ENCODE results near the gene ALG14. TPM values are rescaled to one million over a fixed set of nuclear protein-coding genes. Genes with fewer than 3 reads are reported as not detected.

The ALG14 gene
- total RNA-seq, 1 donor from 2014 or later = 0.92 TPM

DNA sequence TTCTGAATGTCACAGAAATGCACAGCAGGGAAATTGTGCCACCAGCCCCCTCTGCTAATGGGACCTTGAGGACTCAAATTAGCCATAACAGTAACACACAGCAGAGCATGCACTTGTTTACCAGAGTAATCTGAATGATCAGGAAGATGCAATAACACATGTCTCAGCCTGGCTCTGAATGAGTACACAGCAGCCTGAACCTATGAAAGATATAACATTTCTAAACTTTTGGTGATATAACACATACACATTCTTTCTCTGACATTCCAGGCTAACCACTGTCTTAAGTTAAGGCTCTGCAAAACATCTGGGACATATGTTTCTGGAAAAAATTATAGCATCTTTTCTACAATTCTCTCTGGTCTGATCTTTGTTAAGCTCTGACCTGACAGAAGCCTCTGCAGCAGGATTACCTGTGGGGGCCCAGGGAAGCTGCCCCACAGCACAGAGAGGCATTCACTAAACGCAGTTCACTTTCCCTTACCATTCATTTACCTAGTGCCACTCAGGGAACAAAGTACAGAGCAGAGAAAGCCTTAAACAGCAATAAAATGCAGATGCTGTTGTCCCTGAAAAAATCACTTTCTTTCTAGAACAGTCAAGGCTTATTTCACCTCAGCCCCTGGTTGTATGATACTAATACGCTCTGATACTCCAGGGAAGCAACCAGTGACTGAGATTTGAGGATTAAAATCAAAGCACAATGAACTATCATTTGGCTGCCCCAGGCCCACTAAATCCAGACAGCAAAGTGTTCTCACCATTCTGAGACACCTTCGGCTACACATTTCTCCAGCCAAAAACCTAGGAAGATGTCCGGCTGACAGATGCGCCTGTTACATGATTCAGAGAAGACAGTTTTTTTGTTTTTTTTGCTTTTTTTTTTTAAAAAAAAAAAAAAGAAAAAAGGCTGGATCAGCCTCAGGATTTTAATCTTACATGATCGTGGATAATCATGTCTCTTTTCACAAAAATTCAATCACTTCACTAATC is 91.9 kb downstream of the ALG14 start:
- Histone ChIP-seq H3K27me3 (ENCODE audit: control insufficient read depth, insufficient read depth, low read length) (no peaks in the 10 kb centered on the region), H3K4me3 (ENCODE audit: low read depth, low read length) (no peak overlapping the region), H3K36me3 (ENCODE audit: control insufficient read depth, insufficient read depth, low read length) (no peaks in the 10 kb centered on the region)
- no peak for DNase-seq (ENCODE audit: low read depth)
- TF ChIP-seq, protein P1, sequence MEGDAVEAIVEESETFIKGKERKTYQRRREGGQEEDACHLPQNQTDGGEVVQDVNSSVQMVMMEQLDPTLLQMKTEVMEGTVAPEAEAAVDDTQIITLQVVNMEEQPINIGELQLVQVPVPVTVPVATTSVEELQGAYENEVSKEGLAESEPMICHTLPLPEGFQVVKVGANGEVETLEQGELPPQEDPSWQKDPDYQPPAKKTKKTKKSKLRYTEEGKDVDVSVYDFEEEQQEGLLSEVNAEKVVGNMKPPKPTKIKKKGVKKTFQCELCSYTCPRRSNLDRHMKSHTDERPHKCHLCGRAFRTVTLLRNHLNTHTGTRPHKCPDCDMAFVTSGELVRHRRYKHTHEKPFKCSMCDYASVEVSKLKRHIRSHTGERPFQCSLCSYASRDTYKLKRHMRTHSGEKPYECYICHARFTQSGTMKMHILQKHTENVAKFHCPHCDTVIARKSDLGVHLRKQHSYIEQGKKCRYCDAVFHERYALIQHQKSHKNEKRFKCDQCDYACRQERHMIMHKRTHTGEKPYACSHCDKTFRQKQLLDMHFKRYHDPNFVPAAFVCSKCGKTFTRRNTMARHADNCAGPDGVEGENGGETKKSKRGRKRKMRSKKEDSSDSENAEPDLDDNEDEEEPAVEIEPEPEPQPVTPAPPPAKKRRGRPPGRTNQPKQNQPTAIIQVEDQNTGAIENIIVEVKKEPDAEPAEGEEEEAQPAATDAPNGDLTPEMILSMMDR (IDR thresholded peaks at IDR 0.05; ENCODE audit: insufficient read depth, low read length, poor library complexity, severe bottlenecking) = no peak

GRCh38 chr1:94979656-94980581 is 92.8 kb downstream of the ALG14 start:
- no peak for DNase-seq (ENCODE audit: low read depth)
- Histone ChIP-seq H3K4me3 (ENCODE audit: low read depth, low read length) (no peak overlapping the region), H3K36me3 (ENCODE audit: control insufficient read depth, insufficient read depth, low read length) (no peaks in the 10 kb centered on the region), H3K27me3 (ENCODE audit: control insufficient read depth, insufficient read depth, low read length) (no peaks in the 10 kb centered on the region)
- TF ChIP-seq, protein P1 (IDR thresholded peaks at IDR 0.05; ENCODE audit: insufficient read depth, low read length, poor library complexity, severe bottlenecking) = no peak

GRCh38 chr1:94979131-94979530 is 93.6 kb downstream of the ALG14 start:
- Histone ChIP-seq H3K36me3 (ENCODE audit: control insufficient read depth, insufficient read depth, low read length) (no peaks in the 10 kb centered on the region), H3K4me3 (ENCODE audit: low read depth, low read length) (no peak overlapping the region), H3K27me3 (ENCODE audit: control insufficient read depth, insufficient read depth, low read length) (no peaks in the 10 kb centered on the region)
- DNase-seq (ENCODE audit: low read depth) = no peak
- TF ChIP-seq, protein P1 (IDR thresholded peaks at IDR 0.05; ENCODE audit: insufficient read depth, low read length, poor library complexity, severe bottlenecking) = no peak

DNA sequence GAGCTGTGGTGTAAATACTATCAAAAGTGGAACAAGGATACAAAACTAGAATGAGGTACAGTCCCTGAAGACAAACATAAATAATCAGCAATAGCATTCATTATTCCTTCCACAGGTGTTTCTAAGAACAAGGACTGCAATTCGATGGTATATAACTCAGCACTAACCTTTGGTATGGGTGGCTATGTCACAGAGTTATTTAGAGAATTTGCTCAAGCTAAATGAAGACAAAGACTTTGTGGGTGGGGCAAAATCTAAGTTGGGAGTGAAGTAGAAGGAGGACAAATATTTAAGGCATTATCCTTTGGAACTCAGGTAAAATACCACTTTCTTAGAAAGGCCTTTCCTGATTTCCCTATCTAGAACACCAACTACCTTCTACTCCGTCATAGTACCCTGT is 94.3 kb downstream of the ALG14 start:
- H3K27me3 ChIP-seq (ENCODE audit: control insufficient read depth, insufficient read depth, low read length) = no peaks in the 10 kb centered on the region
- no peak overlapping the region for H3K4me3 ChIP-seq (ENCODE audit: low read depth, low read length)
- no peaks in the 10 kb centered on the region for H3K36me3 ChIP-seq (ENCODE audit: control insufficient read depth, insufficient read depth, low read length)
- DNase-seq (ENCODE audit: low read depth) = no peak
- TF ChIP-seq, protein P1 (IDR thresholded peaks at IDR 0.05; ENCODE audit: insufficient read depth, low read length, poor library complexity, severe bottlenecking) = no peak

- TF ChIP-seq, protein P1 (IDR thresholded peaks at IDR 0.05; ENCODE audit: insufficient read depth, low read length, poor library complexity, severe bottlenecking) = no peak
- H3K36me3 ChIP-seq (ENCODE audit: control insufficient read depth, insufficient read depth, low read length) = no peaks in the 10 kb centered on the region
- no peak for DNase-seq (ENCODE audit: low read depth)
Measured at GRCh38 chr1:94976971-94977548, 95.7 kb downstream of the ALG14 start.

More at GRCh38 chr1:94976971-94977548, 95.7 kb downstream of the ALG14 start:
- Histone ChIP-seq H3K27me3 (ENCODE audit: control insufficient read depth, insufficient read depth, low read length) (no peaks in the 10 kb centered on the region), H3K4me3 (ENCODE audit: low read depth, low read length) (no peak overlapping the region)

Measured in kidney epithelial cell (primary cell).